ENCODE measurements around the gene PRLR.

- TF ChIP-seq REST (IDR thresholded peaks at IDR 0.05; ENCODE audit: unreplicated experiment), result no peak
- TF ChIP-seq CTCF (conservative IDR thresholded peaks at IDR 0.05; ENCODE audit: low read depth in 2 of 2), result no peak
- no peak for TF ChIP-seq JUNB (IDR thresholded peaks at IDR 0.05; ENCODE audit: unreplicated experiment)
- TF ChIP-seq POLR2AphosphoS5 (IDR thresholded peaks at IDR 0.05; ENCODE audit: low read depth), result no peak
- no peak for TF ChIP-seq EZH2 (IDR thresholded peaks at IDR 0.05; ENCODE audit: low read depth, unreplicated experiment)
Measured at GRCh38 chr5:35129276-35129675, 101.0 kb downstream of the PRLR start.
